OCI-LY7 (cell line): ENCODE results near the gene MTHFD1L. TPM values are rescaled to one million over a fixed set of nuclear protein-coding genes. Genes with fewer than 3 reads are reported as not detected.

Experiments
- BruUV-seq: library from RNA; stranded (reverse); fragments of 400-500 nt; replicated peaks from 2 replicates; lab custom pipeline; 2021; lab: Mats Ljungman, UMichigan
- CTCF ChIA-PET: fragments of 300-600 bp; sonication (Branson Sonifier 250); formaldehyde crosslinking; loops from one replicate; lab custom pipeline; 2022; ENCODE audit warnings: antibody characterized with exemption; ENCODE audit not compliant: unreplicated experiment; lab: Charles Lee
- POLR2A ChIA-PET: fragments of 300-600 bp; sonication (Branson Sonifier 250); formaldehyde crosslinking; loops from one replicate; lab custom pipeline; 2022; ENCODE audit warnings: antibody characterized with exemption; lab: Charles Lee
- DNase-seq: peaks from one replicate; pipeline ENCODE4 v3.0.0-alpha.2; 2015; ENCODE audit warnings: low spot score
- H2AFZ ChIP-seq: fragments of 200-600 bp; sonication (generic), shearing (Covaris generic); 2 replicates; pipeline ENCODE4 v1.6.1; 2014; ENCODE audit warnings: mild to moderate bottlenecking, antibody characterized with exemption, low read length, moderate library complexity
- H3K27ac ChIP-seq: fragments of 200-600 bp; sonication (generic); 2 replicates; pipeline ENCODE4 v1.5.1; 2014; ENCODE audit warnings: mixed run types, low read depth, mild to moderate bottlenecking, moderate library complexity, low read length, inconsistent platforms; ENCODE audit not compliant: poor library complexity, severe bottlenecking
- H3K36me3 ChIP-seq: fragments of 200-600 bp; sonication (generic); 2 replicates; pipeline ENCODE4 v1.6.1; 2014; ENCODE audit warnings: mild to moderate bottlenecking, antibody characterized with exemption, low read length, moderate library complexity, mixed read lengths; ENCODE audit not compliant: insufficient read depth
- H3K4me1 ChIP-seq: fragments of 200-600 bp; sonication (generic); 2 replicates; pipeline ENCODE4 v1.5.1; 2014; ENCODE audit warnings: mild to moderate bottlenecking, low read length; ENCODE audit not compliant: insufficient read depth, poor library complexity, severe bottlenecking
- H3K4me2 ChIP-seq: fragments of 200-600 bp; sonication (generic); 2 replicates; pipeline ENCODE4 v1.6.1; 2014; ENCODE audit warnings: mild to moderate bottlenecking, low read length
- H3K4me3 ChIP-seq: fragments of 200-600 bp; sonication (generic); 2 replicates; pipeline ENCODE4 v1.5.1; 2014; ENCODE audit warnings: mild to moderate bottlenecking, low read depth, low read length; ENCODE audit not compliant: poor library complexity, severe bottlenecking
- H3K79me2 ChIP-seq: fragments of 200-600 bp; sonication (generic); 2 replicates; pipeline ENCODE4 v1.6.1; 2016; ENCODE audit warnings: low read depth, mild to moderate bottlenecking, low read length, moderate library complexity, mixed read lengths; ENCODE audit not compliant: insufficient read depth
- H3K9me2 ChIP-seq: fragments of 200-600 bp; sonication (generic); 2 replicates; pipeline ENCODE4 v1.6.1; 2016; ENCODE audit warnings: mild to moderate bottlenecking, low read length, mixed read lengths; ENCODE audit not compliant: insufficient read depth
- H3K9me3 ChIP-seq: fragments of 200-600 bp; sonication (generic); 2 replicates; pipeline ENCODE4 v1.6.1; 2014; ENCODE audit warnings: mild to moderate bottlenecking, mixed run types, low read length, mixed read lengths
- H4K20me1 ChIP-seq: fragments of 200-600 bp; sonication (generic); 2 replicates; pipeline ENCODE4 v1.6.1; 2014; ENCODE audit warnings: mild to moderate bottlenecking, antibody characterized with exemption, low read length, moderate library complexity, mixed read lengths; ENCODE audit not compliant: insufficient read depth
- EZH2phosphoT487 ChIP-seq: fragments of 200-600 bp; sonication (generic); IDR thresholded peaks from 2 replicates; pipeline ENCODE4 v1.6.1; 2018; ENCODE audit warnings: low read depth, borderline replicate concordance, mild to moderate bottlenecking, mixed run types, antibody characterized with exemption, low read length, moderate library complexity, mixed read lengths
- intact Hi-C: fragments of 100-400 bp; cut with micrococcal nuclease; formaldehyde crosslinking; loops from one replicate; pipeline ENCODE4 v1.10.0; 2022; ENCODE audit not compliant: unreplicated experiment
- total RNA-seq, 2 experiments: library from RNA; depleted of rRNA in 1 of 2; stranded (reverse); fragments of >200 nt in 1 of 2; shearing (Covaris generic) in 1 of 2; gene quantifications; 2 replicates each; pipeline ENCODE4 v1.2.3, GENCODE V29; 2014 to 2022
- TF ChIP-seq, protein P1 (sequence below): fragments of 200-600 bp; sonication (generic); conservative IDR thresholded peaks from 2 replicates; pipeline ENCODE4 v1.5.1; 2014; ENCODE audit warnings: mild to moderate bottlenecking, antibody characterized with exemption, low read length, moderate library complexity, mixed read lengths

Gene MTHFD1L
- total RNA-seq, 2 experiments from 2014 or later, result 68.4 to 144 TPM

DNA sequence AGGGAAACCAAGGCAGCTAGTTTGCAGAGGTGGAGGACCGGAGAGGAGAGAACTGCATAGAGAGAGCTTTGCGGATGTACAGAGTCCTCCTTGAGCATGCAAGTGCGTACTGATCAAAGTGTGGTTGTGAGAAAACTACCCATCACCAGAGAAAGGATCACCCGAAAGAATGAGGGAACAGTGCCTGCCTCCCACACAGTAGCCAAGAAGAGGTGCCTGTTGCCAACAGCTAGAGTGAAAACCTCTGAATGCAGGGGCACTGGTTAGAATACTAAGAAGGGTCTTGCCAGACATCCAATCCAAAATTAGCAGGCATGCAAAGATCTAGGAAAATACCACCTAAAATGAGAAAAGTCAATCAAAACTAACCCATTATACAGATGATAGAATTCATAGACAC lies 207.6 kb downstream of the MTHFD1L start:
- H3K4me3 ChIP-seq, result no peak overlapping the region
- peaks cover 26% of the 10 kb centered on the region; the same call in 1 of the 2 replicates for H3K9me3 ChIP-seq
- no peak overlapping the region for H3K4me2 ChIP-seq
- ChIA-PET POLR2A (interaction anchor here (1.4 kb wide), 1 partner anchor 9 kb away, joined by 6 read pairs; no protein-coding TSS in a partner anchor), CTCF (interaction anchor here (0.6 kb wide), 1 partner anchor 769 kb away, joined by 3 read pairs; no protein-coding TSS in a partner anchor)
- H3K79me2 ChIP-seq, result no peaks in the 10 kb centered on the region
- TF ChIP-seq, protein P1, sequence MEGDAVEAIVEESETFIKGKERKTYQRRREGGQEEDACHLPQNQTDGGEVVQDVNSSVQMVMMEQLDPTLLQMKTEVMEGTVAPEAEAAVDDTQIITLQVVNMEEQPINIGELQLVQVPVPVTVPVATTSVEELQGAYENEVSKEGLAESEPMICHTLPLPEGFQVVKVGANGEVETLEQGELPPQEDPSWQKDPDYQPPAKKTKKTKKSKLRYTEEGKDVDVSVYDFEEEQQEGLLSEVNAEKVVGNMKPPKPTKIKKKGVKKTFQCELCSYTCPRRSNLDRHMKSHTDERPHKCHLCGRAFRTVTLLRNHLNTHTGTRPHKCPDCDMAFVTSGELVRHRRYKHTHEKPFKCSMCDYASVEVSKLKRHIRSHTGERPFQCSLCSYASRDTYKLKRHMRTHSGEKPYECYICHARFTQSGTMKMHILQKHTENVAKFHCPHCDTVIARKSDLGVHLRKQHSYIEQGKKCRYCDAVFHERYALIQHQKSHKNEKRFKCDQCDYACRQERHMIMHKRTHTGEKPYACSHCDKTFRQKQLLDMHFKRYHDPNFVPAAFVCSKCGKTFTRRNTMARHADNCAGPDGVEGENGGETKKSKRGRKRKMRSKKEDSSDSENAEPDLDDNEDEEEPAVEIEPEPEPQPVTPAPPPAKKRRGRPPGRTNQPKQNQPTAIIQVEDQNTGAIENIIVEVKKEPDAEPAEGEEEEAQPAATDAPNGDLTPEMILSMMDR, result no peak
- TF ChIP-seq EZH2phosphoT487, result no peak
- BruUV-seq, result no TSS peak
- H3K27ac ChIP-seq, result no peak overlapping the region
- no peaks in the 10 kb centered on the region for H4K20me1 ChIP-seq
- intact Hi-C loops, result no loop called here
- DNase-seq, result no peak
- H3K4me1 ChIP-seq, result peaks cover 14% of the 10 kb centered on the region
- no peaks in the 10 kb centered on the region for H3K9me2 ChIP-seq
- no peak overlapping the region for H2AFZ ChIP-seq
- H3K36me3 ChIP-seq, result peaks cover 93% of the 10 kb centered on the region

DNA sequence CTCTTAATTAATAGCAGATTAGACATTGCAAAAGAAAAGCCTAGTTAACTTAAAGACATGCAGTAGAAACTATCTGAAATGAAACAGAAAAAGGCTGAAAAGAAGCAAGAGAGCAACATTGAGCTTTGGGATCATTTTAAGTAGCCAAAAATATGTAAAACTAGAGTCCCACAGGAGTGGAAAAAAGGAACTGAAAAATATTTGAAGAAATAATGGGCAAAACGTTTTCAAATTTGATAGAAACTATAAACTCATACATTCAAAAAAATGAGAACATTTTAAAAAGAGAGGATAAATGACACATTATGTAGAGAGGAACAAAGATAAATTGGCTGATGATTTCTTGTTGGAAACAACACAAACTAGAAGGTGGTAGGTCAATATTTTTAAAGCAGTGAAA lies 208.2 kb downstream of the MTHFD1L start:
- Histone ChIP-seq H3K4me1 (peaks cover 14% of the 10 kb centered on the region), H3K9me3 (peaks cover 26% of the 10 kb centered on the region; the same call in 1 of the 2 replicates), H3K79me2 (no peaks in the 10 kb centered on the region), H2AFZ (no peak overlapping the region), H4K20me1 (no peaks in the 10 kb centered on the region), H3K9me2 (no peaks in the 10 kb centered on the region), H3K4me3 (no peak overlapping the region), H3K4me2 (no peak overlapping the region), H3K27ac (no peak overlapping the region), H3K36me3 (peaks cover 95% of the 10 kb centered on the region)
- ChIA-PET CTCF (interaction anchor here (0.6 kb wide), 1 partner anchor 769 kb away, joined by 3 read pairs; no protein-coding TSS in a partner anchor), POLR2A (interaction anchor here (1.4 kb wide), 1 partner anchor 8 kb away, joined by 6 read pairs; no protein-coding TSS in a partner anchor)
- no peak for DNase-seq
- no TSS peak for BruUV-seq
- TF ChIP-seq, protein P1, result no peak
- TF ChIP-seq EZH2phosphoT487, result no peak
- intact Hi-C loops, result no loop called here

DNA sequence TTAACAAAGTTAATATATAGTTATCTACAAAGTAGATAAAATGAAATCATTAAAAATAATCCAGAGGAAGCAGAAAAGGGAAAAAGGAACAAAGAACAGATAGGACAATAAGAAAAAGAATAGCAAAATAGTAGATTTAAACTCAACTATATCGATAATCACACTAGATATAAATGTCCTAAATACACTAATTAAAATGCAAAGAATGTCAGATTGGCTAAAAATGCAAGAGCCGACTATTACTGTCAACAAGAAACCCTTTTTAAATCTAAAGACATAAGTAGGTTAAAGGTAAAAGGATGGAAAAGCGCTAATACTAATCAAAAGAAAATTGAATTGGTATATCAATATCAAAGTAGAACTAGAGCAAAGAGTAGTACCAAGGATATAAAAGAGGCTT lies 209.5 kb downstream of the MTHFD1L start:
- Histone ChIP-seq H3K4me3 (no peak overlapping the region), H4K20me1 (no peaks in the 10 kb centered on the region), H3K4me1 (peaks cover 14% of the 10 kb centered on the region), H2AFZ (no peak overlapping the region), H3K9me2 (no peaks in the 10 kb centered on the region), H3K27ac (no peak overlapping the region), H3K79me2 (no peaks in the 10 kb centered on the region), H3K9me3 (peaks cover 26% of the 10 kb centered on the region; the same call in 1 of the 2 replicates), H3K36me3 (peaks cover 89% of the 10 kb centered on the region), H3K4me2 (no peak overlapping the region)
- no peak for DNase-seq
- no peak for TF ChIP-seq EZH2phosphoT487
- TF ChIP-seq, protein P1, result no peak
- BruUV-seq, result no TSS peak
- ChIA-PET CTCF (no interaction called here), POLR2A (no interaction called here)
- intact Hi-C loops, result no loop called here
